GM18526 (cell line): ENCODE data around the gene TIAM2.

Experiments
- POLR2A ChIP-seq: IDR thresholded peaks from 3 replicates; pipeline ENCODE4 v1.6.1; 2011; ENCODE audit not compliant: insufficient read length; ENCODE audit errors: extremely low read depth

TIAM2 gene

GRCh38 chr6:155117785-155118184 lies 122.7 kb downstream of the TIAM2 start:
- no peak for TF ChIP-seq POLR2A

GRCh38 chr6:155120034-155120433 lies 124.9 kb downstream of the TIAM2 start:
- TF ChIP-seq POLR2A, result no peak

GRCh38 chr6:155121294-155121693 lies 126.2 kb downstream of the TIAM2 start:
- TF ChIP-seq POLR2A, result no peak

GRCh38 chr6:155121699-155122098 lies 126.6 kb downstream of the TIAM2 start:
- TF ChIP-seq POLR2A, result no peak

- TF ChIP-seq POLR2A, result no peak
These were observed 127.3 kb downstream of the TIAM2 start for GRCh38 chr6:155122199-155122950.

- TF ChIP-seq POLR2A, result no peak
These were observed 128.4 kb downstream of the TIAM2 start for GRCh38 chr6:155123520-155123919.

GRCh38 chr6:155125906-155126305 lies 130.8 kb downstream of the TIAM2 start:
- TF ChIP-seq POLR2A, result no peak

- no peak for TF ChIP-seq POLR2A
These were observed 131.8 kb downstream of the TIAM2 start for GRCh38 chr6:155126727-155127439.

GRCh38 chr6:155128977-155129376 lies 133.9 kb downstream of the TIAM2 start:
- TF ChIP-seq POLR2A, result no peak

- no peak for TF ChIP-seq POLR2A
These were observed 134.6 kb downstream of the TIAM2 start for GRCh38 chr6:155129744-155130143.

- TF ChIP-seq POLR2A, result no peak
These were observed 135.2 kb downstream of the TIAM2 start for GRCh38 chr6:155130161-155130853.

GRCh38 chr6:155132617-155133016 lies 137.5 kb downstream of the TIAM2 start:
- TF ChIP-seq POLR2A, result no peak

- no peak for TF ChIP-seq POLR2A
These were observed 145.9 kb downstream of the TIAM2 start for GRCh38 chr6:155141002-155141401.

- TF ChIP-seq POLR2A, result no peak
These were observed 146.4 kb downstream of the TIAM2 start for GRCh38 chr6:155141512-155141911.

GRCh38 chr6:155142168-155143028 lies 147.3 kb downstream of the TIAM2 start:
- no peak for TF ChIP-seq POLR2A
